Heart right ventricle (tissue), 16 donors: ENCODE measurements around the gene MTREX. TPM values are rescaled to one million over a fixed set of nuclear protein-coding genes. Genes with fewer than 3 reads are reported as not detected.

Source experiments
- ATAC-seq, 8 donors: fragments of 200-7000 bp; cut with Tn5 transposase; one replicate each; pipeline ENCODE4 v1.9.1; 2020; ENCODE audit warnings: mild to moderate bottlenecking in 8 of 8, moderate library complexity in 8 of 8, moderate number of reproducible peaks in 1 of 8
- DNase-seq, 2 donors: peaks; one replicate each; pipeline ENCODE4 v3.0.0-alpha.2; 2020
- H3K27ac ChIP-seq, 10 donors: fragments of 200-600 bp; sonication (generic) in 2 of 10; one replicate each; pipeline versions ENCODE4 v1.5.0 to v1.8.0; 2020 to 2022; ENCODE audit warnings: mild to moderate bottlenecking in 3 of 10
- H3K27me3 ChIP-seq, 7 donors: fragments of 200-600 bp; one replicate each; pipeline ENCODE4 v1.8.0; 2021 to 2022; ENCODE audit warnings: mild to moderate bottlenecking in 2 of 7
- H3K36me3 ChIP-seq, 9 donors: fragments of 200-600 bp; sonication (generic) in 1 of 9; one replicate each; pipeline versions ENCODE4 v1.5.0 to v1.8.0; 2020 to 2022; ENCODE audit warnings: mild to moderate bottlenecking in 2 of 9
- H3K4me1 ChIP-seq, 9 donors: fragments of 200-600 bp; sonication (generic) in 1 of 9; one replicate each; pipeline versions ENCODE4 v1.5.0 to v1.8.0; 2020 to 2022; ENCODE audit warnings: mild to moderate bottlenecking in 4 of 9
- H3K4me3 ChIP-seq, 10 donors: fragments of 200-600 bp; sonication (generic) in 2 of 10; one replicate each; pipeline versions ENCODE4 v1.5.0 to v1.8.0; 2020 to 2022; ENCODE audit warnings: mild to moderate bottlenecking in 7 of 10, moderate library complexity in 2 of 10
- H3K9me3 ChIP-seq, 11 donors: fragments of 200-600 bp in 10 of 11; sonication (generic) in 2 of 11; one replicate each; pipeline versions ENCODE4 v1.5.0 to v1.8.0; 2013 to 2022; ENCODE audit warnings: mild to moderate bottlenecking in 2 of 11, control low read depth in 1 of 11, moderate library complexity in 1 of 11
- CTCF ChIP-seq, 9 donors: fragments of 200-600 bp; sonication (generic) in 2 of 9; IDR thresholded peaks; one replicate each; pipeline versions ENCODE4 v1.5.0 to v1.8.0; 2021 to 2022; ENCODE audit warnings: antibody characterized with exemption in 9 of 9, mild to moderate bottlenecking in 5 of 9, moderate library complexity in 1 of 9
- WGBS, 2 donors: extraction: QIAGEN DNeasy Blood & Tissue Kit; methylation state at CpG; one replicate each; pipeline ENCODE4 v1.1.7; 2013; ENCODE audit warnings: inconsistent platforms in 1 of 2; 5-methylcytosine and 5-hydroxymethylcytosine counted together
- intact Hi-C, 10 donors: fragments of 100-400 bp; cut with DNase I; formaldehyde crosslinking; loops; one replicate each; pipeline versions ENCODE4 v1.11.1 to v1.14.2; 2022
- polyA plus RNA-seq, 2 donors: library from polyadenylated mRNA; stranded (reverse); fragments of 200-250 nt; gene quantifications; one replicate each; pipeline ENCODE4 v1.2.3, GENCODE V29; 2013
- total RNA-seq, 10 donors: library from RNA; stranded (reverse); fragmentation: NEBNext Ultra II Directional in 3 of 10; extraction: Animal tissue kit (Norgen Biotek cat#: 25700) in 3 of 10; gene quantifications; one replicate each; pipeline versions ENCODE4 v1.2.1 to v1.2.4, GENCODE V29; 2021 to 2023
- donor health status: Arrhythmogenic right ventricular cardiomyopathy.
- donor health status: ischemic (EF 13 %, LVEDD 7.1; RV severe dilation, severe dysfunction).
- donor health status: healthy with polysubstance abuse.
- donor health status: DM: no; HTN: yes; CAD: no.
- donor health status: DM: no; HTN: no; CAD: no.
- donor health status: ischemic (EF 25% LVEDD 6.9; RV normal size, moderate dysfunction).
- donor health status: ischemic (EF 25% LVEDD 5.7; RV mildly dilated, moderate dysfunction).
- donor health status: healthy.
- donor health status: DM: yes; HTN: yes; CAD: no.
- donor health status: Ischemic cardiomyopathy.
- donor health status: ischemic (EF 35%, LVEDD 5.7; RV mildly dilated, moderate dysfunction).
- donor health status: nonischemic (EF 11% LVEDD 7.7; RV severe dilation, severe dysfunction).
- donor health status: DM: yes; HTN: yes; CAD: no.
- donor health status: PGD.
- donor health status: ischemic (EF 29% LVEDD 5.4; RV normal size, mild dysfunction).
- donor health status: nonischemic (EF 23%, LVEDD 6.1; RV moderate dilation, normal function).

The MTREX gene
- total and polyA plus RNA-seq, 12 donors: 17.9 to 69.9 (median 62.1) TPM

- peaks cover 0 to 10% (median 0%) of the 10 kb centered on the region in 9 donors for H3K36me3 ChIP-seq
- H3K4me1 ChIP-seq: peaks cover 11 to 80% (median 67%) of the 10 kb centered on the region in 9 donors
- intact Hi-C loops: no loop called here
- DNase-seq (no peak), ATAC-seq (peak in 2 of 8 donors; percentile 0 to 3)
- 7 to 9% methylated on average over 12 of the region's 12 CpGs for WGBS, 2 donors
- H3K9me3 ChIP-seq: peaks cover 0 to 11% (median 0%) of the 10 kb centered on the region in 11 donors
- peak overlapping the region; percentile 81 to 99 (median 90) for H3K27ac ChIP-seq
- peak overlapping the region; percentile 67 to 97 (median 80) for H3K4me3 ChIP-seq
- TF ChIP-seq CTCF (IDR thresholded peaks at IDR 0.05): no peak
- no peaks in the 10 kb centered on the region for H3K27me3 ChIP-seq
Observed at GRCh38 chr5:55306641-55307382, 977 bp upstream of the MTREX start.

- Histone ChIP-seq H3K36me3 (peaks cover 0 to 10% (median 0%) of the 10 kb centered on the region in 9 donors), H3K27me3 (no peaks in the 10 kb centered on the region), H3K27ac (peak overlapping the region; percentile 81 to 99 (median 90)), H3K4me1 (peaks cover 11 to 86% (median 64%) of the 10 kb centered on the region in 9 donors), H3K4me3 (peak overlapping the region; percentile 67 to 97 (median 80)), H3K9me3 (no peaks in the 10 kb centered on the region)
- ATAC-seq: peak in 3 of 8 donors; percentile 3 to 11 (median 10)
- DNase-seq: peak in 1 of 2 donors; percentile 4
- intact Hi-C loops: no loop called here
- WGBS, 2 donors: 1 to 2% methylated on average over 13 of the region's 13 CpGs
- TF ChIP-seq CTCF (IDR thresholded peaks at IDR 0.05): no peak
Observed at GRCh38 chr5:55308254-55308836, 556 bp downstream of the MTREX start.

GRCh38 chr5:55313870-55314617 is 6.3 kb downstream of the MTREX start:
- peaks cover 0 to 10% (median 0%) of the 10 kb centered on the region in 9 donors for H3K36me3 ChIP-seq
- intact Hi-C loops: no loop called here
- ATAC-seq (no peak), DNase-seq (no peak)
- H3K4me1 ChIP-seq: peaks cover 0 to 57% (median 37%) of the 10 kb centered on the region in 9 donors
- 65 to 67% methylated on average over 5 of the region's 5 CpGs for WGBS, 2 donors
- no peak for TF ChIP-seq CTCF (IDR thresholded peaks at IDR 0.05)
- H3K27me3 ChIP-seq: no peaks in the 10 kb centered on the region
- peaks cover 0 to 6% (median 0%) of the 10 kb centered on the region in 11 donors for H3K9me3 ChIP-seq
- peak overlapping the region in 2 of 10 donors; percentile 21 to 28 for H3K27ac ChIP-seq
- no peak overlapping the region for H3K4me3 ChIP-seq

- DNase-seq (no peak), ATAC-seq (no peak)
- TF ChIP-seq CTCF (IDR thresholded peaks at IDR 0.05): no peak
- Histone ChIP-seq H3K9me3 (peaks cover 0 to 6% (median 0%) of the 10 kb centered on the region in 11 donors), H3K27ac (no peak overlapping the region), H3K27me3 (no peaks in the 10 kb centered on the region), H3K36me3 (peaks cover 0 to 2% (median 0%) of the 10 kb centered on the region in 9 donors), H3K4me3 (no peak overlapping the region), H3K4me1 (peaks cover 0 to 56% (median 29%) of the 10 kb centered on the region in 9 donors)
- WGBS, 2 donors: 95 to 99% methylated on average over 2 of the region's 2 CpGs
- intact Hi-C loops: no loop called here
Observed at GRCh38 chr5:55316289-55316688, 8.5 kb downstream of the MTREX start.
